SKM-1 treated with dmso at 0.1 percent for 144 hours (cell line): ENCODE data around the gene VANGL2.

Experiments
- DNase-seq: peaks from one replicate; lab custom pipeline; 2025; ENCODE audit not compliant: unreplicated experiment; lab: John Stamatoyannopoulos, UW

The VANGL2 gene

DNA sequence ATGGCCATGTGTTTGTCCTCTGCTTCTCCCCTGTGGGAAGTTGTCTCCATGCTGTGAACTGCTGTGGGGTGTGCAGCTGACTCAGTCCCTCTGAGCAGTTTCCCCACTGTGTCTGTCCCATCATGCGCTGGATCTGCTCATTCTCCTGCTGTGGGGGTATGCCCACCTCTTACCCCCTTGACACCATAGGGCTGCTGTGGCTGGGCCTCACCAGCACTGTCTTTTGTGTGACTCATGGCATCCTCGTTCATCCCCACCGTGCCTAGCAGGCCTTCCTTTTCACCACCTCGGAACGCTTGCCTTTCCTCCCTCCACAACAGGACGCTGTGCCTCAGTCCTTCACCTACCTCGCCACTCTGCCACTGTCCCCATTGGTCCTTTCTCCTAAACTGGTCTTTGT is 27.3 kb downstream of the VANGL2 start:
- no peak for DNase-seq

GRCh38 chr1:160428053-160428452 is 27.7 kb downstream of the VANGL2 start:
- DNase-seq = no peak

- DNase-seq = peak; percentile 70
Measured at GRCh38 chr1:160428655-160429054, 28.3 kb downstream of the VANGL2 start.

GRCh38 chr1:160429125-160429561 is 28.8 kb downstream of the VANGL2 start:
- no peak for DNase-seq

DNA sequence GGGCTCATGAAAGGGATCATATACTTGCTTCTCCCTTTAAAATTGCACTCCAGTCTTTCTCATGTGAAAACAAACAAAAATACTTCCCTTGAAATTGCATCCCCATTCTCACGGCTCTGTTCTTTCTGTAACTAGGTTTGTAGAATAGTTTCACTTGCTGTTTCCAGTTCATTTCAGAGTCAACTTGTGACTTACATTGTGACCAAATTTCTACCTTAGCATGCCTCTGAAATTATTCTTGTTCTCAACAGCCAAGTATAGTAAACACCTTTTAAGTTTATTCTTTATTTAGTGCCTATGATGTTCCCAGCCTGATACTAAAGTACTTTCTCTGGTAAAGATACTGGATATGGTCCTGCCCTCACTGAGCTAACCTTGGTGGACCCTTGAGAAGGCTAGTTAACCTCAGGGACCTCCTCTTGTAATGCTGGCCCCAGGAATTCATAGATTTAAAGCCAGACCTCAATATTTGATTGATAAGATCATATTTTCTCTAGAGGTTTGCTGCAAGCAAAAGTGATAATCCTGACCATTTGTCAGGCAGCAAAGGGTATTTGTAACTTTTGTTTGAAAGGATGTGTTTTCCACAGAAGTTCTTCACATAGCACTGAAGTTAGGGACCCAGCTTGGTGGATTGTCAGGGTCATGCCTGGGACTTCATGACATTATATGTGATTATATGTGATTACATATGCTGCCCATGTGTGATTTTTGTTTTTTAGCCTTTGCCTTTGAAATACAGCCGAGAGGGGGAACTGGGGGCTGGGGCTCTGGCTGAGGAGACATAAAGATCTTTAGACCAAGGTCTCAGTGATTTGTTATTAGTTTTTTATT is 29.6 kb downstream of the VANGL2 start:
- DNase-seq = no peak

- DNase-seq = no peak
Measured at GRCh38 chr1:160431006-160431405, 30.6 kb downstream of the VANGL2 start.

DNA sequence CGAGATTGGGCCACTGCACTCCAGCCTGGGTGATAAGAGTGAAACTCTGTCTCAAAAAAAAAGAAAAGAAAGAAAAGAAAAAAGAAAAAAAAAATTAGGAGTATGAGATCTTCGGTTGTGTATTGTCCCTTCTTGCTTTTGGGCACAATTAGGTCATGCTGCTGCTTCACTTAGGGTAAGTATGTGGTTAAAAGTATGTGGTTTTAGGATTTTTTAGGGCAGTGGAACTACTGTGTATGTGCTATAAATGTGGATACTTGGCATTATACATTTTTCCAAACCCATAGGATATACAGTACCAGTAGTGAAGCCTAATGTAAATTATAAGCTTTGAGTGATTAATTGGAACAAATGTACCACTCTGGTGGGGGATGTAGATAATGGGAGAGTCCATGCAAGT is 31.2 kb downstream of the VANGL2 start:
- DNase-seq = no peak

DNA sequence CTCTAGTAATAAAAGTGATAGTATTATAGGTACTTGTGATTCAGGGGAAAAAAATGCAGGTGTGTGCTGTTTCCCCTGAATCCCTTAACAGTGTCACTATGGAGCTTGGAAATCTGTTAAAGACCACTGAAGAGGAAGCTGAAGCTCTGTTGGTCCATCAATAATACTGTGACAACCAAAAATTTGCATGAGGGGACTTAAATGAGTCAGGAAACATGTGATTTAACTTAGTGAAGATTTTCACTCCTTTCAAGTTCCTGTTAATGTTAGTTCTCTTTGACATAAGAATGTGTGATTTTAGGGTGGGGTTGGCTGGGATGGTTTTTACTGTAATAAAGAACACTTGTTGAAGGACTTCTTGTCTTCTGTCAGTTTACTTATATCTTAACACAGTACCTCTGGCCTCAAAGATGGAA is 32.0 kb downstream of the VANGL2 start:
- no peak for DNase-seq

- DNase-seq = no peak
Measured at GRCh38 chr1:160436966-160437365, 36.6 kb downstream of the VANGL2 start.

- no peak for DNase-seq
Measured at GRCh38 chr1:160437432-160438316, 37.3 kb downstream of the VANGL2 start.

DNA sequence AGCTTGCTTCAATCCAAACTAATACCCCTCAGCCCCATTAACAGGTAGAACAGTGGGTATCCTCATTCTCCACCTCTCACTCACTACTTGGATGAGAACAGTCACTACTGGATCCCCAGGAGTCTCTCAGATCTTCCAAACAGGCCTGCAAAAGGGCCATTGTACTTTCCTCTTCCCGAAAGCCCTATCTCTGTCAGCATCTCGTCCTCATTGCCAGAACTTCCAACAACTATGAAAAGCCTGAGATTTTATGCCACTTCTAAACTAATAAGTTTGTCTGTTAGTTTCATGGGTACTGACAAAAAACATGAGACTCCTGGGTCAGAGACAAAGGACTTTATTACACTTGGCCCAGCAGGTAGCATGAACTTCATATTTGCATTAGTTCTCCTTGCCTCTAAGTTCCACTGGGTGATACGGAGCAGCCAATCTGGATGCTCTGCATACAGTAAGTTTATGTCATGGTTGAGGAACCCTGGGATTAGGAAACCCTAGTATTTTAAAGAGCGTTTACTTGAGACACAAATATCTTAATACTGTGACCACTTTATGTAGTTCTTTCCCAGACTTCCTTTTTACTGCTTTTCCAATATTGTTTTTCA is 38.1 kb downstream of the VANGL2 start:
- DNase-seq = no peak

GRCh38 chr1:160438935-160439334 is 38.6 kb downstream of the VANGL2 start:
- DNase-seq = no peak

- DNase-seq = no peak
Measured at GRCh38 chr1:160439718-160440117, 39.4 kb downstream of the VANGL2 start.

DNA sequence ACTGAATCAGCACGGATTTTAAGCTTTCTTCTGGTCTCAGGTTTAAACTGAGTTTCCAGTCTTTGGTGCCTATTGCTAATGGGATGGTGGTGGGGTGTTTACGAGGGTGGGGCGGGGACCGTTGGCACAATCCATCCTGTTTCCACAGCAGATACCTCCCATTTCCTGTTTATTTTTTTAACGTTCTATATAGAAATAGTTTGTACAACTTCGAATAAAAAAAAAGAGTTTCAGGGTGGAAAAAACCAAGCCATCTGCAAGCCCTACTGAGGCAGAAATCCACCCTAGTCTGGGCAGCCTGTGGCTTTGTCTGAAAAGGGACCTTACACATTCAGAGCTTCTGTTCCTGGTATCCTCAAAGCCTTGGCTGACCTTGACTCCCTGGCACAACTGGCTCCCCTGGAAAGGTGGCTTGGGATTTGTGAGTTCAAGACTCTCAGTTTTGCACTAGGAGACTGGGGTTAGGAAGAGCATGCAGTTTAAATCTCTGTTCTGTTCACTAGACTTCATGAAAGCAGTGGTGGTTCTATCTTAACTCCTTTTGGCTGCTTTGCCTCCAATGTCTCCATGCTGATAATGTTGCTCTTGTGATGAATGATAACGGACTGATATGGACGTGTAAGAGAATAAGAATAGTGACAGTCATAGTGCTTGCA is 46.7 kb downstream of the VANGL2 start:
- no peak for DNase-seq

DNA sequence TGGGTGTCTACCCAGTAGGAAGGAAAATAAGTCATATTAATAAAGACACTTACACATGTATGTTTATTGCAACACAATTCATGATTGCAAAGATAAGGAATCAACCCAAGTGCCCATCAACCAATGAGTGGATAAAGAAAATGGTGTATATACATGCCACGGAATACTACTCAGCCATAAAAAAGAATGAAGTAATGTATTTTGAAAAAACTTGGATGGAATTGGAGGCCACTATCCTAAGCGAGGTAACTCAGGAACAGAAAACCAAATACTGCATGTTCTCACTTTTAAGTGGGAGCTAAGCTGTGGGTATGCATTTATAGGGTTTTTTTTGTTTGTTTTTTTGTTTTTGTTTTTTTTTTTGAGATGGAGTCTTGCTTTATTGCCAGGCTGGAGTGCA is 49.1 kb downstream of the VANGL2 start:
- DNase-seq = no peak

DNA sequence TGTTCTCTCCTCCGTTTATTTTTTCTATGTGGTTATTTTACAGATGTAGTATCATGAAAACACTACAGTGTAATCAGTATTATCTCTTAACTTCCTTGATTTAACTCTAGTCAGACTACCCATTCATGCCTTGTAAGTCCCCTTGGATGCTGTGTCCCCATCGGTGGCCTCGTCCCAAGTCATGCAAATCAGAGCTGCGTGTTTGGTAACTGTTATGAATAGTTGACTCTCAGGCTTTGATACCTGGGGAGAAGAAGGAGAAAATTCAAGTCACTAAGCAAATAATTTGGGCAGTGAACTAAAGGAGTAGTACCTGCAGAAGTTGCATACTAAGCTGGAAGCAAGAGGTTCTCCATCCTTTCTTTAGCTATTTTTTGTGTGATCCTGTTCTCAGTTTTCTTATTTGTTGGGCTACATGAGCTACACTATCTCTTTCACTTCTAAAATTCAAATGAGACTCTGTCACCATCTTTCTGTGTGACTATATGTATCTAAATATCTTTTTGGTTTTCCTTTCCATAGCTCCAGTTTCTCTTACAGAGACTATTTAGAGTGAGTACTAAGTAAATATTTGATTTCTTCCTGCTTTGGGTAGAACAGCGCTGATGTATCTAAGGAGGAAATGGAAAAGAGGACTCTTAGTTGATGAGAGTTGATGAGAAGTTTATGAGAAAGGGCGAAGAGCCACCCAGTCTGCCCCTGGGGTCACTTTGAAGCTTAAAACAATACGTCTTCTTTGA is 50.9 kb downstream of the VANGL2 start:
- DNase-seq = no peak

DNA sequence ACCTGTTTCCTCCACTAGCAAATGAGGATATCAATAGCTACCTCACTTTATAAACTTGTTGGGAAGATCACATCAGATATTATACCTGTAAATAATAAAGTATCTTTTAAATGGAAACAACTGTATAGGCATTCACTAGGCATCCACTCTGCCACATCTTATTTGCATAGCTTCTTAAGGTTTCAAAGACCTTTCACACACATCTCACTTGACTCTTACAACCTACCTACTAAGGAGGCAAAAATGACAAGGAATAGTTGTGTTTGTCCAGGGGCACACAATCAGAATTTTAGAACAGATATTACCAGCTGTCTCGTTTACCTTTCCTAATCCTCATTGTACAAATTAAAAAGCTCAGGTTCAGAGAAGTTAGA is 51.5 kb downstream of the VANGL2 start:
- no peak for DNase-seq

GRCh38 chr1:160453443-160453842 is 53.1 kb downstream of the VANGL2 start:
- no peak for DNase-seq

DNA sequence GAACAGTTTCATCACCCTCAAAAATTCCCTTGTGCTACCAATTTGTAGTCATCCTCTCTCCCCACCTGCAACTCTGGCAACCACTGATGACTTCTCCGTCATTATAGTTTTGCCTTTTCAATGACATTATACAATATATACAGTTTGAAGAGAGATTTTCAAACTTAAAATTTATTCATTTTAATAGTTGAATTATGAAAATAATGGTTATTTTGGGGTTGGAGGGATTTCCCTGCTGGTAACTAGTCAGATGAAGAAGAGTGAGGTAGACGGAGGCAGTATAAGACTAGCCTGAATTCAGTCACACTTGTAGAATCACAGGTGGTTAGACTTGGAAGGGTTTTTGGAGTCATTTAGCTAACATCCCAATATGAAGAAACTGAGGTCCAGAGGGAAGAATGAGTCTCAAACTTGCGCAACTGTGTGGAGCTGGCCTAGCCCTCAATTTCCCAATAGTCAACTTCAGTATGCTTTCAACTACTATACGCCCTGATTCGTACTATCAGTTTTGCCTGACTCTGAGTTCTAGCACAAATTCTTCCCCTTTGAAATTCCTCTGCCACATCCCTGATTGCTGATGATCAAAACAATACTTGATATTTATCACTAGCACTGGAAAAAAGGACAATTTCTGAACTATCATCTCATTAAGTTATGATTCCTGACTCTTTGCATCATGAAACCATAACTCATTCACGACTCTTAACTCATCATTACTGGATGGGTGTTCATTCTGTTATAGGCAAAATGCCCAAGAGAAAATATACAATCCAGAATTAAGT is 54.2 kb downstream of the VANGL2 start:
- DNase-seq = no peak

DNA sequence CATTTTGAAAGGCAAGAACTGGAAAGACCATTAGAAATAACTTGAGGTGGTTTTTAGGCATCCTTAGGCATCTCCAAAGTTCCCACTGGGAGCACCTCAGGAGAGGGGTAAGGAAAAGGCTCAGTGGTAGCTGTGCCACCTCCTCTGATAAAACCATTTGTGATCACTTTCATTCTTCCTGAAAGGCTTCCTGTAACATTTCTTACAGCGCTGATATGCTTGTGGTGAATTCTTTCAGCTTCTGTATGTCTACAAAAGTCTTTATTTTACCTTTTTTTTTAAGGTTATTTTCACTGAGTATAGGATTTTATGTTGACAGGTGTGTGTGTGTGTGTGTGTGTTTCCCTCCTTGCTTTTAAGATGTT is 54.8 kb downstream of the VANGL2 start:
- DNase-seq = no peak
